Ascending aorta (tissue), 2 donors: ENCODE measurements around the gene FRMD4A. TPM values are rescaled to one million over a fixed set of nuclear protein-coding genes. Genes with fewer than 3 reads are reported as not detected.
"Not testable (repeated sequence)": the region's sequence is repeated elsewhere in the genome, so short reads cannot be mapped to it uniquely, and the experiment has no call there.

Source experiments
- DNase-seq, 2 donors: peaks; one replicate each; pipeline ENCODE4 v3.0.0-alpha.2; 2019; ENCODE audit warnings: low spot score in 2 of 2
- H3K27ac ChIP-seq, 2 donors: fragments of 200-600 bp; sonication (generic); one replicate each; pipeline ENCODE4 v1.5.1; 2016 to 2017; ENCODE audit warnings: mild to moderate bottlenecking in 1 of 2
- H3K27me3 ChIP-seq: fragments of 200-600 bp; sonication (generic); one replicate; pipeline ENCODE4 v1.5.1; 2017
- H3K36me3 ChIP-seq, 2 donors: fragments of 200-600 bp; sonication (generic); one replicate each; pipeline ENCODE4 v1.5.1; 2016
- H3K4me1 ChIP-seq, 2 donors: fragments of 200-600 bp; sonication (generic); one replicate each; pipeline ENCODE4 v1.5.1; 2016 to 2017; ENCODE audit warnings: mild to moderate bottlenecking in 1 of 2
- H3K4me3 ChIP-seq, 2 donors: fragments of 200-600 bp; sonication (generic); one replicate each; pipeline ENCODE4 v1.5.1; 2016 to 2017; ENCODE audit warnings: mild to moderate bottlenecking in 1 of 2
- H3K9me3 ChIP-seq, 2 donors: fragments of 200-600 bp; sonication (generic); one replicate each; pipeline ENCODE4 v1.5.1; 2016
- intact Hi-C: fragments of 100-400 bp; cut with DNase I; formaldehyde crosslinking; loops from one replicate; pipeline ENCODE4 v1.15.1; 2023
- total RNA-seq: library from RNA; depleted of rRNA; stranded (reverse); fragments of >200 nt; gene quantifications from one replicate; pipeline ENCODE4 v1.1.0, GENCODE V29; 2016
- TF ChIP-seq, protein P1 (sequence below), 3 experiments: fragments of 200-600 bp in 2 of 3; fragments of 450-650 bp in 1 of 3; sonication (generic) in 2 of 3; IDR thresholded peaks; one replicate each; pipeline ENCODE4 v1.5.1; 2016 to 2019; ENCODE audit warnings: antibody characterized with exemption in 3 of 3, mild to moderate bottlenecking in 1 of 3, moderate library complexity in 1 of 3

FRMD4A gene
- total RNA-seq, 1 donor from 2014 or later: 108 TPM

DNA sequence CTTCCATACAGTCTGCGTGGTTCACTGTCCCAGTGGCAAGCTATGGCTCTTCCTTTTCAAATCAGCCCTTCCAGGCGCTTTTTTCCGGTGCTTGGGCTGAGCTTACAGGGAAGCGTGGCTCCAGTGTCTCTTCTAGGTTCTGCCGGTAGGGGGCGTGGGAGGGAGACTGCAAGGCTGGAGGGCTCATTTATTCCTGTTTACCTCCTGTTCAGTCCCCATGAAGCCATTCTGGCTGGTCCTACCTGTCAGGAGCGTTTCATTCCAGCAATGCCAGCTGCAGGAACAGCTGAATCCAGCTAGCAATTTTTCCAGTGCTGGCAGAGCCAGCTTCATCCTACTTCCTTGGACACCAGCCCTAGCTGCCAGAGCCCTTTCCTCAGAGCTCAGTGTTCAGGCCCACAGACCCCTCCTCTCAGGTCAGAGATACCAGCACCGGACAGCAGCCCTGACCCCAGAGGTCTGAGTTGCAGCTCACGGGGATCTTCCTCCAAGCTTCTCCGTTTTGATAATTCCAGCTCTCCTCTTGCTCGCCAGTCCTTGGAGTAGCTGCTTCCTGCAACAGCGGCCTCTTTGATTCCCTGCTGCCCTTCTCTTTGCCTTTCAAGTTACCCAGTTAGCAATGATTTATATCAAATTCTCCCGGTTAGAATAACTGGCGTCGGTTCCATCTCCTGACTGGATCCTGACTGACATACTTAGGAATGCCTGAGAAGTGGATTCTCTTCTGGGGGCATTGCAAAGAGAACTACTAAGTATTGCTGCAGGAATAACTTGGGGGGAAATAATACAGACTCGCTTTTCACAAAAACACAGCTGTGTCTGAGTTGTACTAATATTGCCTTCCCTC lies 129.8 kb downstream of the FRMD4A start:
- no peaks in the 10 kb centered on the region for H3K27me3 ChIP-seq
- TF ChIP-seq, protein P1, sequence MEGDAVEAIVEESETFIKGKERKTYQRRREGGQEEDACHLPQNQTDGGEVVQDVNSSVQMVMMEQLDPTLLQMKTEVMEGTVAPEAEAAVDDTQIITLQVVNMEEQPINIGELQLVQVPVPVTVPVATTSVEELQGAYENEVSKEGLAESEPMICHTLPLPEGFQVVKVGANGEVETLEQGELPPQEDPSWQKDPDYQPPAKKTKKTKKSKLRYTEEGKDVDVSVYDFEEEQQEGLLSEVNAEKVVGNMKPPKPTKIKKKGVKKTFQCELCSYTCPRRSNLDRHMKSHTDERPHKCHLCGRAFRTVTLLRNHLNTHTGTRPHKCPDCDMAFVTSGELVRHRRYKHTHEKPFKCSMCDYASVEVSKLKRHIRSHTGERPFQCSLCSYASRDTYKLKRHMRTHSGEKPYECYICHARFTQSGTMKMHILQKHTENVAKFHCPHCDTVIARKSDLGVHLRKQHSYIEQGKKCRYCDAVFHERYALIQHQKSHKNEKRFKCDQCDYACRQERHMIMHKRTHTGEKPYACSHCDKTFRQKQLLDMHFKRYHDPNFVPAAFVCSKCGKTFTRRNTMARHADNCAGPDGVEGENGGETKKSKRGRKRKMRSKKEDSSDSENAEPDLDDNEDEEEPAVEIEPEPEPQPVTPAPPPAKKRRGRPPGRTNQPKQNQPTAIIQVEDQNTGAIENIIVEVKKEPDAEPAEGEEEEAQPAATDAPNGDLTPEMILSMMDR (IDR thresholded peaks at IDR 0.05): no peak
- DNase-seq: no peak
- intact Hi-C loops: no loop called here
- H3K9me3 ChIP-seq: no peaks in the 10 kb centered on the region
- H3K4me3 ChIP-seq: no peak overlapping the region
- H3K36me3 ChIP-seq: no peaks in the 10 kb centered on the region
- no peak overlapping the region for H3K27ac ChIP-seq
- no peaks in the 10 kb centered on the region for H3K4me1 ChIP-seq

DNA sequence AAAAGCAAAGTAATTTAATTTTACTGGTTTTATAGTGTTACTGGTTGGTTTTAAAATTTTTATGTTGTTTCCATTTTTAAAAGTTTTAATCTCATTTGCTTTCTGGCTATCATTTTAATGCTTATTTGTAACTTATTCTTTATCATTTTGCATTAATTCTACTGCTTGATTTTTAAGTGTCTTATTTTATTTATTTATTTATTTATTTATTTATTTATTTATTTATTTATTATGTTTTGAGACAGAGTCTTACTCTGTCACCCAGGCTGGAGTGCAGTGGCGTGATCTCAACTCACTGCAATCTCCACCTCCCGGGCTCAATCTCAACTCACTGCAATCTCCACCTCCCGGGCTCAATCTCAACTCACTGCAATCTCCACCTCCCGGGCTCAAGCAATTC lies 131.6 kb downstream of the FRMD4A start:
- not testable (repeated sequence) for H3K27ac ChIP-seq, DNase-seq, H3K27me3 ChIP-seq, H3K4me3 ChIP-seq, H3K36me3 ChIP-seq, H3K4me1 ChIP-seq, H3K9me3 ChIP-seq
- intact Hi-C loops: loop anchor here (5.0 kb wide), 1 partner anchor 343 kb away; no protein-coding TSS in a partner anchor

DNA sequence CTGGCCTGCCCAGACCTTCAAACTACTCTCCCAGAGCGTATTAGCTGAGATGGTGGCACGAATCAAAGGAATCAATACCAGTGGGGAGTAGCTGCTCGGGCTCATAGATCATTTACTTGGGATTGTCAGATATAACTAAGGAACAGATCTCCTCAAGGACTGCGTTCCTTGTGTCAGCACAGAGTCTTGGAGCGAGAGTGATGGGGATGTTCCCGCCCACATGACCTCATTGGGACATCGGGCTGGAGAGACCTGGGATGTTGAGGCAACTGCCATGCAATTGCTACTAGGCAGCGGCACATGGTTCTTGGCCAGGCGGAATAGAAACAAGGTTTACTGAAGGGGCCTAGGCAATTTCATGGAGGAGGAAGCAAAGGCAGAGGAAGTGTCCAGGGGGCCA lies 132.6 kb downstream of the FRMD4A start:
- no peak overlapping the region for H3K4me3 ChIP-seq
- DNase-seq: no peak
- H3K4me1 ChIP-seq: no peaks in the 10 kb centered on the region
- no peak overlapping the region for H3K27ac ChIP-seq
- H3K27me3 ChIP-seq: no peaks in the 10 kb centered on the region
- intact Hi-C loops: loop anchor here (5.0 kb wide), 1 partner anchor 344 kb away; no protein-coding TSS in a partner anchor
- no peaks in the 10 kb centered on the region for H3K36me3 ChIP-seq
- TF ChIP-seq, protein P1 (IDR thresholded peaks at IDR 0.05): no peak
- no peaks in the 10 kb centered on the region for H3K9me3 ChIP-seq

DNA sequence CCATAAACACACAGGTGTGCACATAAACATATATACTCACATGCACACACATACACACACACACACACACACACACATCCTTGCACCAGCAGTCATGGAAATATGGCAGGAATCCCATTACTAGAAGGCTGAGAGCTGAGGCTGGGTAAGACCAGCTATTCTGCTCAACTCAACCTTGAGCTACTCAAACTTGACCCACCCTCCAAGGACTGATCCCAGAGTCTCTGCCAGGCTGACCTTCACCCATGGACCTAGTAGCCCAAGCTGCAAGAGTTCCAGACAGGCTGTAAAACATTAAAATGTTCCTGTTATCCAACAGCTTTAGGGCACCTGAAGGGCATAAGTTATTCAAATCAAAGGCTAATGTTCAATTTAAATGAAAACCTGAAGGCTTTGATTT lies 134.6 kb downstream of the FRMD4A start:
- Histone ChIP-seq H3K4me3 (no peak overlapping the region), H3K27me3 (no peaks in the 10 kb centered on the region), H3K4me1 (no peaks in the 10 kb centered on the region), H3K36me3 (no peaks in the 10 kb centered on the region), H3K9me3 (no peaks in the 10 kb centered on the region), H3K27ac (no peak overlapping the region)
- intact Hi-C loops: loop anchor here (5.0 kb wide), 1 partner anchor 346 kb away; no protein-coding TSS in a partner anchor
- TF ChIP-seq, protein P1 (IDR thresholded peaks at IDR 0.05): no peak
- no peak for DNase-seq

DNA sequence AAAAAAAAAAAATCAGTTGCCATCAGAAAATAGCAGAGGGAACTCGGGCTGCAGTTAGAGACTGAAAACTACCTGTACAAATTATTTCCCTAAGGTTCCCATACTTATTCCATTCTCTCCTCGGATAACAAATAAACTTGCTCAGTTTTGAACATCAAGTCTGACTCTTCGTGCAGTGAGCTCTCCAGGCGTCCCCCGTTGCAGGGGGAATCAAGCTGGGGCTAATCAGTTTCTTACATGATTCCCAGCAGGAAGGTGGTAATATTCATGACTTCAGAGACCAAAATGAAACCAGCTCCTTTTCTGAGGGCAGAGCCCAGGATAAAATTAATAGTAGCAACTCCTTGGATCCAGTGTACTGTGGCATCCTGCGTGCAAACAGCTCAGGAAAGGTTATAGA lies 135.3 kb downstream of the FRMD4A start:
- Histone ChIP-seq H3K4me1 (no peaks in the 10 kb centered on the region), H3K27ac (no peak overlapping the region), H3K4me3 (no peak overlapping the region), H3K9me3 (no peaks in the 10 kb centered on the region), H3K36me3 (no peaks in the 10 kb centered on the region), H3K27me3 (no peaks in the 10 kb centered on the region)
- DNase-seq: no peak
- TF ChIP-seq, protein P1 (IDR thresholded peaks at IDR 0.05): no peak
- intact Hi-C loops: loop anchor here (5.0 kb wide), 1 partner anchor 347 kb away; no protein-coding TSS in a partner anchor

DNA sequence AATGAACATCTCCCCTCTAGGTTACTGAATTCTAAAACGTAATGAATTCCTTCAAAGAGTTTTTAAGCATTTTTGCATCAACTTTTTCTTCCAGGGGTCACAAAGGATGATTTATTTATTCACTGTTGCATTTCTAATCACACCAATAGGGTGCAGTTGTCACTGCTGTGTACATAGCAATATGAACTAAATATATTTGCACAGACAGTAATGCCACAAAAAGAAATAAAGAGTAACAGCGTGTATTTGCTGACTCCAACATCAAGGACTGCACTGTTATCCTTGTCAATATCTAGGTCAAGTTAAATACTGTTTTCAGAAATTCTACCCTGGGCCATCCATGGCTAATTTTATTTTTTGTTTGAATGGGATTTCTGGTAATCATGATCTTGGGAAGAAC lies 138.0 kb downstream of the FRMD4A start:
- Histone ChIP-seq H3K27ac (no peak overlapping the region), H3K27me3 (no peaks in the 10 kb centered on the region), H3K4me1 (no peaks in the 10 kb centered on the region), H3K9me3 (no peaks in the 10 kb centered on the region), H3K36me3 (no peaks in the 10 kb centered on the region), H3K4me3 (no peak overlapping the region)
- DNase-seq: no peak
- TF ChIP-seq, protein P1 (IDR thresholded peaks at IDR 0.05): no peak
- intact Hi-C loops: no loop called here
